Cardiac muscle cell (in vitro differentiated cells and primary cell): ENCODE measurements around the gene KCNJ3. TPM values are rescaled to one million over a fixed set of nuclear protein-coding genes. Genes with fewer than 3 reads are reported as not detected.

ENCODE experiments used
- DNase-seq, 2 donors: peaks; one replicate each; pipeline versions ENCODE4 v3.0.0 to v3.0.0-alpha.2; 2010 to 2017; ENCODE audit warnings: low read depth in 1 of 2, low spot score in 1 of 2
- H3K27ac ChIP-seq: fragments of 200-600 bp; sonication (generic); 2 replicates; pipeline ENCODE4 v1.5.1; 2016
- H3K27me3 ChIP-seq: fragments of 200-600 bp; sonication (generic); 2 replicates; pipeline ENCODE4 v1.6.0; 2016; ENCODE audit warnings: control low read depth
- H3K36me3 ChIP-seq: fragments of 200-600 bp; sonication (generic); 2 replicates; pipeline ENCODE4 v1.5.1; 2016; ENCODE audit warnings: control low read depth
- H3K4me1 ChIP-seq: fragments of 200-600 bp; sonication (generic); 2 replicates; pipeline ENCODE4 v1.8.1; 2017; ENCODE audit warnings: low read depth, mild to moderate bottlenecking, mixed run types
- H3K4me3 ChIP-seq: fragments of 200-600 bp; sonication (generic); 2 replicates; pipeline ENCODE4 v1.5.1; 2016; ENCODE audit warnings: mild to moderate bottlenecking
- H3K9me3 ChIP-seq: fragments of 200-600 bp; sonication (generic); 2 replicates; pipeline ENCODE4 v1.5.1; 2017; ENCODE audit warnings: low read depth, mild to moderate bottlenecking, control low read depth
- CTCF ChIP-seq: IDR thresholded peaks from 2 replicates; pipeline ENCODE4 v1.5.1; 2012; ENCODE audit warnings: low read depth, mild to moderate bottlenecking, low read length
- polyA plus RNA-seq: library from polyadenylated mRNA; unstranded; fragments of >200 nt; fragmentation: Nextera tagmentation; extraction: Ambion mirVana; gene quantifications from 2 replicates; pipeline ENCODE4 v1.2.1, GENCODE V29; 2016
- total RNA-seq: library from RNA; depleted of rRNA; stranded (reverse); fragments of >200 nt; gene quantifications from 2 replicates; pipeline ENCODE4 v1.2.3, GENCODE V29; 2016

KCNJ3 gene
- total and polyA plus RNA-seq, 2 experiments from 2014 or later, result 1.9 to 2.0 TPM

GRCh38 chr2:154771664-154772284 is 73.3 kb downstream of the KCNJ3 start:
- no peak overlapping the region for H3K4me3 ChIP-seq
- no peaks in the 10 kb centered on the region for H3K9me3 ChIP-seq
- H3K36me3 ChIP-seq, result no peaks in the 10 kb centered on the region
- DNase-seq, result no peak
- H3K27me3 ChIP-seq, result no peaks in the 10 kb centered on the region
- TF ChIP-seq CTCF, result no peak
- H3K27ac ChIP-seq, result no peak overlapping the region
- no peaks in the 10 kb centered on the region for H3K4me1 ChIP-seq

GRCh38 chr2:154776825-154777224 is 78.3 kb downstream of the KCNJ3 start:
- TF ChIP-seq CTCF, result no peak
- Histone ChIP-seq H3K36me3 (no peaks in the 10 kb centered on the region), H3K9me3 (no peaks in the 10 kb centered on the region), H3K4me1 (no peaks in the 10 kb centered on the region), H3K4me3 (no peak overlapping the region), H3K27me3 (no peaks in the 10 kb centered on the region), H3K27ac (no peak overlapping the region)
- no peak for DNase-seq

DNA sequence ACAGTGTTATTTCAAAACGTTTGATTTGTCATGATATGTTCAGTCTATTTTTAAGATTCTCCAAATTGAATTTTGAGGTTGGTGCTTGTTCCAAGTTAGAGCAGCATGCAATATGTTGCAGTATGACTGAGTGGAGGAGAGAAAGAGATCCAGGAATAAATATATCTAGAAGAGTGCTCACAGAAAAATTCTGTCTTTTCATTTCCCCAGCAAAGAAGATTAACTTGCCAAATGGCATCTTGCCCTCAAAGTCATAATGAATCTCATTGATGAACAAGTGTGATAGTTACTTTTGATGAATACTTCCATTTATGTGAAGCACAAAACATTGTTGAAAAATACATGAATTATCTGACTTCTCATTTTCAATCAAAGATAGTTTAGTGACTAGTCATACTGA is 95.9 kb downstream of the KCNJ3 start:
- Histone ChIP-seq H3K36me3 (no peaks in the 10 kb centered on the region), H3K4me3 (no peak overlapping the region), H3K27me3 (no peaks in the 10 kb centered on the region), H3K4me1 (no peaks in the 10 kb centered on the region), H3K9me3 (no peaks in the 10 kb centered on the region), H3K27ac (no peak overlapping the region)
- TF ChIP-seq CTCF, result no peak
- DNase-seq, result no peak

- no peaks in the 10 kb centered on the region for H3K36me3 ChIP-seq
- DNase-seq, result no peak
- H3K27me3 ChIP-seq, result no peaks in the 10 kb centered on the region
- H3K27ac ChIP-seq, result no peak overlapping the region
- no peak for TF ChIP-seq CTCF
- no peak overlapping the region for H3K4me3 ChIP-seq
- no peaks in the 10 kb centered on the region for H3K9me3 ChIP-seq
- no peaks in the 10 kb centered on the region for H3K4me1 ChIP-seq
These were observed 97.2 kb downstream of the KCNJ3 start for GRCh38 chr2:154795651-154796050.

GRCh38 chr2:154804451-154804850 is 106.0 kb downstream of the KCNJ3 start:
- Histone ChIP-seq H3K36me3 (no peaks in the 10 kb centered on the region), H3K27ac (no peak overlapping the region), H3K9me3 (no peaks in the 10 kb centered on the region), H3K4me1 (no peaks in the 10 kb centered on the region), H3K27me3 (no peaks in the 10 kb centered on the region), H3K4me3 (no peak overlapping the region)
- DNase-seq, result no peak
- TF ChIP-seq CTCF, result no peak
